ENCODE results near the gene BCAR3.

The BCAR3 gene

GRCh38 chr1:93635614-93636543, 45.8 kb downstream of the BCAR3 start:
- no peak for DNase-seq

DNA sequence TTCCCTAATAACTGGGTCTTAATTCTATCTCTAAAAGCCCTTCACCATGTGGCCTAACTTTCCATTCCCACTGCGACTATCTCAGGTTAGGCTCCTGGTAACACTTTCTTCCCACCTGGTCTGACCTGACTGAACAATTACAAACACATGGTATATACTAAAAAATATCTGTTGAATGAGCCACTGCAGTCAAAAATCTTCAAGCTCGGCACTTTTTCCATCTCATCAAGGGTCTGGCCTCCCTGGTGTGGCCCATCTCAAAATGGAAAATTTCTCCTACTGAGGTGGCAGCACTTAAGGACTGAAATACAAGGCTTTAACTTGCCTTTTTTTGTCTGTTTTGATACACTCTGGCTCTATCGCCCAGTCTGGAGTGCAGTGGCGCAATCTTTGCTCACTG, 48.3 kb downstream of the BCAR3 start:
- no peak for DNase-seq

GRCh38 chr1:93631626-93632365, 49.8 kb downstream of the BCAR3 start:
- no peak for DNase-seq

DNA sequence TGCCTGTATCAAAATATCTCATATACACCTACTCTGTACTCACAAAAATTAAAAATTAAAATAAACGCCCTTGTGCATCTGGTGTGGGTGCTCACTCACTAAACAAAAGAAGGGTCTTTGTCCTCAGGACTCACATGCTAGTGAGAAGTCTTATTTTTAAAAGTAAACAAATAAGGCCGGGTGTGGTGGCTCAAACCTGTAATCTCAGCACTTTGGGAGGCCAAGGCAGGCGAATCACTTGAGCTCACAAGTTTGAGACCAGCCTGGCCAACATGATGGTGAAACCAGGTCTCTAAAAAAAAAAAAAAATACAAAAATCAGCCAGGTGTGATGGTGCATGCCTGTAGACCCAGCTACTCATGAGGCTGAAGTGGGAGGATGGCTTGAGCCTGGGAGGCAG, 51.5 kb downstream of the BCAR3 start:
- DNase-seq = no peak

DNA sequence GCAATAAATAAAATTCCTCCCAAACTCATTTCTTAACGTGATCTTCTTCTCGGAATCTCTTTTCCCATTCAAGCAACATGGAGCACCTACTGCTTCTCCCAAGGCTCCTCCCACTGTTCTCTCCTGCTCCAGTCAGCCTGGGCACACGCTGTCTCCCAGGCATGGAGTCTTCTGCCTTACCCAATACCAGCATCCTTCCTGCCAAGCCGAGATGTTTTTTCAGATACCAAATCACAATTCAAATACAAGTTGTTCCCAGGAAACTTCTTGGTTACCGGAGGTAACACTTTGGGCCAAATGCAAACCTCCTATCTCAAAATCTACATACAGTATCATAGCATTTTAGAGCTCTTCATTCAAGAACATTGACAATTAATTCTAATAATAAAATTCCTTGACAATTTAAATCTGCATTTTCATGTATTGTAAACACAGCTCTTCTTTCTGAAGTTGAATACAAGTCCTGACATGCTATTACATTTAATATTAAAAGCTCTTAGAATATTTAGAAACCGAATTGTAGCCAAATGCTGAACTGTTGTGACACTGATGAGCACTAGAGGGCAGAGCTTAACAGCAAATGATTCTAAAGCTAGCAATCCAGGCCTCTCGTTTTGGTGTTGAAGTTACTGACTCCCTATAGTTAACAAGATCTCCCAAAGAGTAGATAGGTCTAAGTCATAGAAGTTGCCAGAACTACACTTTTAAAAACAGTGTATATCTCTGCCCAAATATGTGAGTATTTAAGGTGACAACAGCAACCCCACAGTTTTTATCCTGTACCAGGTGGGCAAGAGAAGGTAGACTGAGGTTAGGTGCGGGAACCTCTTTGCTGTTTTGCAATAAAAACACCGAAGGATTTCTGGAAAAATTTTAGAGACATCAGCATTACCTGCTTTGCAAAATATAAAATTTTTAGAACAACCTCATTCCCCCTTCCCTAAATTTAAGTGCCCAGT, 52.3 kb downstream of the BCAR3 start:
- peak; percentile 43 for DNase-seq

DNA sequence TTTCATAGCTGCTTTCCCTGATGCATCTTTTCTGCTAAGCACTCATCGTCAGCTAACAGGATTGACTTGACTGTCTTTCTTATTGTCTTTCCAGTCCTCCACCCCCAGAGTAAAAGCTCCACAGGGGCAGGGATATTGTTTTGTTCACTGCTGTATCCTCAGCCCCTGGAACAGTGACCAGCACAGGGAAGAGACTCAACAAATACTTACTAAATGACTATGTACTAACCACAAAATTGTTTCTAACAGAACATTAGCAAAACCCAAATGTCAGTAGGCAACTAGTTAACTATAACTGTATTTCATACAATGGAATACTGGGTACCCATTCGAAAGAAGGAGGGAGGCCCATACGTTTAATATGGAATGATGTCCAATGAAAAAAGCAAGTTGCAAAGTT, 53.0 kb downstream of the BCAR3 start:
- DNase-seq = no peak

DNA sequence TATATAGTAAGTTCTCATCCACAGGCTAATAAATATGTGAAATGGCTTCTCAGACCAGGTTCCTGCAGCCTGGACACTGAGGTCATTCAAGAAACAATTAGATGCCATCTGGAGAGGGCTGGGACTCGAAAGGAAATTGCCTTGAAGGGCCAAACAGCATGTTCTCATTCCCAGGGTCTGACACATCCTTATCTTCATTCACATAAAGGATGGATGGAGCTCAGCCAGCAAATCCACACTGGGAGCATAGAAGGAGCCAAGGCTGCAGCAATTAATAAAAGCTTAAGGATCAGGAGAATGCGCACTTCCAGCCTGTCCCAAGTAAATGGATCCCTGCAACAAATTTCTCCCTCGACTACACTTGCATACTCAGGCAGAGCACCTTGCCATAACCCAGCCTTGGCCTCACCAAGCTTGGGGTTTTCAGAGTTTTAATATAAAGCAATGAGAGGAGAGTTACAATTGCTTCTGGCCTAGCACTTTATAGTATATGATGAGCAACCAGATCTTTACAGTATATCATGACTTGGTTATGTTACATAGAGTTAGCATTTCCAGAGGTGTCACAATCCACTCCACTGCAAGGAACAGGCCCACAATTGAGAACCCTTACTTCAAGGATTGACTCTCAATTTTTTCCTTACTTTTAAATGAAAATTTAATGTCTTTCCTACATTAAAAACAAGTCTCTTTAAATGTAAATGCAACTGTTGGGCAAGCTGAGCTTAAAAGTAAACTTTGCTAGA, 55.9 kb downstream of the BCAR3 start:
- DNase-seq = no peak

DNA sequence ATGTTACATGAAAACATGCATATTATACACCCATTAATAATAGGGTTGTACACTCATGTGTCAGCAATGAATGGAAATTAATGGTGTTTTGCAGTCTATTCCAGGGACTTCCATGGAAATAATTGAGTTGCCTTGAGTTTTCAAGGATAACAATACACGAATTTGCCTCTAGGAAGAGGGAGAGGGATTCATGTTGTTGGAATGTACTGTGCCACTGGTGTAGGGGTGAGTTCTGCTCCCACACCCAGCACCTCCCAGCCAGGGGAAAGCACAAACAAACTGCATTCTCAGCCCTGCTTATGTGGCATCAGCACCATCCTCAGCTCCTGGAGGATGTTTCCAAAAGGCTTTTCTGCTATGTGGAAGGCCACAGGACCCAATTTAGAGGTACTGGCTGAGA, 57.8 kb downstream of the BCAR3 start:
- DNase-seq = no peak

DNA sequence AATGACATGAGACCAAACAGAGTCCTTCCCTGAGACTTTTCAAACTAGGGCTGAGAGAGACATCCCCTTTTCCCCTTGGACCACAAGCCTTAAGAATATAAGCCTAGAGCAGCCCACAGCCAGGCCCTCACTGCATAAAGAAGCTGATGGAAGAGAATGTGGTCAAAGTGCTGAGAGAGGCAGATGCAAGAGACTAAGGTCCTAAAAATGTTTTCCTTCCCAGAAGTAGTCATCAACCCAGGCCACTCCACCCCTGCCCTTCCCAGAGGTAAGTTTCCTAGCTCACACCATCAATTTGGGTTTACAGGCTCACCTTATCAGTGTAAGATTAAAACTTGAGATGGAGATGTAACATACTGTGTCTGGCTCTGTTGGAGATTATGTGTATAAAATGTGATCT, 58.2 kb downstream of the BCAR3 start:
- no peak for DNase-seq

- no peak for DNase-seq
Observed at GRCh38 chr1:93621246-93621645, 60.4 kb downstream of the BCAR3 start.

GRCh38 chr1:93620841-93621210, 60.8 kb downstream of the BCAR3 start:
- no peak for DNase-seq

- no peak for DNase-seq
Observed at GRCh38 chr1:93620172-93620840, 61.3 kb downstream of the BCAR3 start.

GRCh38 chr1:93619507-93620171, 62.0 kb downstream of the BCAR3 start:
- peak; percentile 59 for DNase-seq

- no peak for DNase-seq
Observed at GRCh38 chr1:93617670-93618499, 63.8 kb downstream of the BCAR3 start.

DNA sequence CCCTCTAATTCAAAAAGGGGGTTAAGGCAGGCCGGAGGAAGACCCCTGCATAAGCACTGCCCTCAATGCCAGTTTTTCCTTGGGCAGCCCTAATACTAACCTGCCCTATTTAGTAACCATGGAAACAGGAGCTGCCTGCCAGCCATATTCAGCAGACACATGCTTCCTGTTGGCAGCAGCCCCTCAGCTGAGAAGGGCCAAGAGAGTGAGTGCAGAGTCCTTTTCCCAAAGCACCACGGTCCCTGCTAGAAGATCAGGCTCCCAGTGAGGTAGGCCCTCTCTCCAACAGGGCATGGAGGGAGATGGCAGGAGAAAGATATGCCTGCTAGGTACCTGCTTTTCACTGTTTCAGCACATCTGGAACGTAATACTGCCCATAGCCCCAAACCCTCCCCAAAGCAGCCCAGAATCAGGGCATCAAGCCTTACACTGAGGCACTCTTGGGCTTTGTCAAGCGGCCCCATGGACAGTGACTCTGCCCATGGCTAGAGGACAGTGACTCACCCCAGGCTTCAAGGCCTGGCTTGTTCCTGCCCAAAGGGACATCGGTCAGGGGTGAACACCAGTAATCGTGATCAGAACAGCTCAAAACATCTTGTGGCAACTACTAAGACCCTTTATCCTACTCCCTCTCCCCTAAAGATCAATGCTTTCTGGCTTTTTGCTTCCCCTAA, 64.5 kb downstream of the BCAR3 start:
- peak; percentile 57 for DNase-seq

DNA sequence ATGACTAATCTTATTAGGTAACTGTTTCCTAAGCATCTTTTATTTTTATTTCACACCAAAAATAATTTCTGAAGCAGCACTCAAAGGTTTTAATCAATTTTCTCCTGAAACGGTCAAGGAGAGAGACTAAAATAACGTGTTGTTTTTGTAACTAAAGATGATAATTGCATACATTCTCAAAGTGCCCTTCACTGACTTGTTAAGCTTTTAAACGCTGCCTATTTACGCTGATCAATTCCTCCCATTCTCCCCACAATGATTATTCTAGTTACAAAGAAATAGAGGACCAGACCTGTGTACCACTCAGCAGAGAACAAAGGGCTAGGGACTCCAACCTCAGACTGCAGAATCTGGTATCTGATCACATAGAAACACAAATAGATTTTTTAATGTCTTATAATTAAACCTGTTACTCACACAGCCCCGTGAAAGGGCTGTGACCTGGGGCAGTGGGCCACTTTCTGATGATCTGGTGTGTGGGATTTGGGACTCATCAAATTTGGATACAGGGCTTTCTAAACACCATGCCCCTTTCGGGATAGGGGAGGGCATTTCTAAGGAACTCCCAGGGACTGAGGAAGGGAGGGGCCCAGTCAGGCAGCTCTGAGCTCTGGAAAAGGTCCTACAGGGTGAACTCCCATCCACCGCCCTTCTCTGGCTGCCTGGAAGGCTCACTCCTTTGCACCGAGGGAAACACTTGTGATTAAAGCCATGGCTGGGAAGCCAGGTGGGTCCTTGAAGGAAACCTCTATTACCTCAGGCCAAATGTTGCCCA, 65.2 kb downstream of the BCAR3 start:
- DNase-seq = no peak

DNA sequence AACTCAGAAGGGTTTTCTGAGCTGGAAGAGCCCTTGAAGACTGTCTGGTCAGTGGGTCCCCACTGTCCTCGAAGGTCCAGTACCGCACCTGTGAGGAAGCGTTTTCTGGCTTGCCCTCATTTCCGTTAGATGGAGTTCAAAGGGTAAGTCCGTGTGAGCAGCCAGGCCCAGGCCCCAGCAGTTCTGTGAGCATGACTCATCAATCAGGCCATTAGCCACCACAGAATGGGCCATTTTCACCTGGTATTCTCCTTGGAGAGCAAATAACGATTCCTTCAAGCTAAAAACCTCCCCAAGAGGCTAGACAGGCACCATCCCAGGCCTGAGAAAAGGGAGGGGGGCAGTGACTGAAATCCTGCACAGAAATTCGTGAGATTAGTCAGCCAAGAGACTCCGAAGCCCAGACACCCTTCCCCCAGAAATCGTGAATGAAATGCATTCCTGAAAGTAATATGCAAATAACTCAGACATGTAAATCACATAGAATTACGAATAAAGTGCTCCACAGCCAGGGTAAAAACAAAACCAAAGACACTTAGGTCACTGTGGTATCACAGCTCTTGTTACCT, 66.0 kb downstream of the BCAR3 start:
- DNase-seq = no peak

DNA sequence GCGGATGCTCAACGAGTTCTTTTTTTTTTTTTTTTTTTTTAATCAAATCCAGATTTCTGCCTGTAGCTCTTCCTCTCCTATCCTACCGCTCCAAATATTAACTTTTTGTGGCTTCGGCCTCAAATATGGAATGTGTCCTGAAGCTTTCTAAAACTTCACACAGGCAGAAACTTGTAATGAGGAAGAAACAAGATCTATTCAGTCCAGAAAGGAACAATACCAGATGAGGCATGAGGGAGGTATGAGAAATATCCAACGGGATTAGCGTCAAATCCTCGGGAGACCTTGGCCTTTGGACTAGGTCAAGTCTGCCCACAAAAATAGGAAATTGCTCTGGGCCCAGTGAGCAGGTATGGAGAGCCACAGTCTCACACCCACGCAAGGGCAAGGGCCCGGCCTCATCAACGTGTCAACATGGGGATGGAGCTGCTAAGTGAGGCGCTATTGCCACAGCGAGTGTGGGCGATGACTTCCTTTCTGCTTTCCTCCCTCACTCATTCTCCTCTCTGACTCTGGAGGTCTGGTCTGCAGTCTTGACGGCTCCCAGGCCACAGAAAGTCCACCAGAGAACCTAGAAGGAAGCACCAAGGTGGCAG, 66.6 kb downstream of the BCAR3 start:
- DNase-seq = no peak
